DND-41 (cell line): ENCODE data around the gene DCTN3.

Source experiments
- ATAC-seq: fragments of 200-7000 bp; cut with Tn5 transposase; 3 replicates; pipeline ENCODE4 v1.9.1; 2021; ENCODE audit warnings: low read depth; ENCODE audit not compliant: insufficient read depth
- DNase-seq: peaks from one replicate; pipeline ENCODE4 v3.0.0-alpha.2; 2020
- H2AFZ ChIP-seq: 2 replicates; pipeline ENCODE4 v1.6.0; 2012; ENCODE audit warnings: low read depth, low read length
- H3K27ac ChIP-seq: 2 replicates; pipeline ENCODE4 v1.5.1; 2012; ENCODE audit warnings: low read length, inconsistent platforms
- H3K27me3 ChIP-seq: fragments of 200-600 bp; sonication (generic); 2 replicates; pipeline ENCODE4 v1.6.0; 2012; ENCODE audit warnings: low read length, mild to moderate bottlenecking, inconsistent platforms; ENCODE audit not compliant: insufficient read depth, poor library complexity
- H3K36me3 ChIP-seq: 2 replicates; pipeline ENCODE4 v1.5.1; 2012; ENCODE audit warnings: low read length, inconsistent platforms; ENCODE audit not compliant: insufficient read depth
- H3K4me1 ChIP-seq: 2 replicates; pipeline ENCODE4 v1.5.1; 2012; ENCODE audit warnings: mild to moderate bottlenecking, low read length; ENCODE audit not compliant: insufficient read depth
- H3K4me2 ChIP-seq: 2 replicates; pipeline ENCODE4 v1.6.0; 2012; ENCODE audit warnings: mild to moderate bottlenecking, moderate library complexity, low read length, inconsistent platforms; ENCODE audit not compliant: insufficient read depth
- H3K4me3 ChIP-seq, 2 experiments: fragments of 200-600 bp in 1 of 2; shearing (Covaris generic) in 1 of 2; 2 replicates each; pipeline ENCODE4 v1.5.1; 2012 to 2016; ENCODE audit warnings: inconsistent platforms in 2 of 2, low read length in 2 of 2, mild to moderate bottlenecking in 2 of 2, low read depth in 1 of 2, moderate library complexity in 1 of 2
- H3K79me2 ChIP-seq: 2 replicates; pipeline ENCODE4 v1.6.0; 2012; ENCODE audit warnings: low read length, inconsistent platforms; ENCODE audit not compliant: insufficient read depth
- H3K9ac ChIP-seq: 2 replicates; pipeline ENCODE4 v1.6.0; 2012; ENCODE audit warnings: low read depth, mild to moderate bottlenecking, inconsistent platforms, low read length, moderate library complexity
- H3K9me3 ChIP-seq: 2 replicates; pipeline ENCODE4 v1.5.1; 2012; ENCODE audit warnings: low read length, moderate library complexity, mild to moderate bottlenecking, inconsistent platforms; ENCODE audit not compliant: insufficient read depth, severe bottlenecking
- H4K20me1 ChIP-seq: 2 replicates; pipeline ENCODE4 v1.6.0; 2012; ENCODE audit warnings: low read length; ENCODE audit not compliant: insufficient read depth
- EZH2 ChIP-seq: IDR thresholded peaks from 3 replicates; pipeline ENCODE4 v1.6.1; 2012; ENCODE audit warnings: borderline replicate concordance, low read depth, mild to moderate bottlenecking, moderate library complexity, low read length, inconsistent platforms; ENCODE audit not compliant: severe bottlenecking
- TF ChIP-seq, protein P1 (sequence below): IDR thresholded peaks from 2 replicates; pipeline ENCODE4 v1.5.1; 2012; ENCODE audit warnings: borderline replicate concordance, low read length, moderate library complexity, mild to moderate bottlenecking; ENCODE audit not compliant: poor library complexity, severe bottlenecking; ENCODE audit errors: extremely low read depth

The DCTN3 gene

DNA sequence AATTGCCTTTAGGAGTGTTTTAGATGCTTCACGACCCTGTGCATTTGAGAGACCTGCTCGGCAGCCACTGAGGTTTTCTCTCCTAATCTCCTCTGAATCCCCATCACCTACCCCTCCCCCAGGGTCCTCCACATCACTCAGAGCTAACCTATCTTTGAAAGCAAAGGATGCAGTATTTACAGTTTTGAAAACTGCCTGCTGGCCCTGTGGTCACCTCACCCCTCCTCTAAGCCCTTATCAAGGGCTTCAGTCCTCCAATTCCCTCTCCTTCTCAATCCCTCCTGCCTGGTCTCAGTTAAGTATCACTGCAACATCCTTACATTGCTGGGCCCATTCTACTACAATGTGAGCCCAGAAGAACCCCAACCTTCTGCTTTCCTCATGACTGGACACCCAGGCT lies 13.0 kb downstream of the DCTN3 start:
- H3K4me3 ChIP-seq, result no peak overlapping the region
- TF ChIP-seq EZH2, result no peak
- TF ChIP-seq, protein P1, sequence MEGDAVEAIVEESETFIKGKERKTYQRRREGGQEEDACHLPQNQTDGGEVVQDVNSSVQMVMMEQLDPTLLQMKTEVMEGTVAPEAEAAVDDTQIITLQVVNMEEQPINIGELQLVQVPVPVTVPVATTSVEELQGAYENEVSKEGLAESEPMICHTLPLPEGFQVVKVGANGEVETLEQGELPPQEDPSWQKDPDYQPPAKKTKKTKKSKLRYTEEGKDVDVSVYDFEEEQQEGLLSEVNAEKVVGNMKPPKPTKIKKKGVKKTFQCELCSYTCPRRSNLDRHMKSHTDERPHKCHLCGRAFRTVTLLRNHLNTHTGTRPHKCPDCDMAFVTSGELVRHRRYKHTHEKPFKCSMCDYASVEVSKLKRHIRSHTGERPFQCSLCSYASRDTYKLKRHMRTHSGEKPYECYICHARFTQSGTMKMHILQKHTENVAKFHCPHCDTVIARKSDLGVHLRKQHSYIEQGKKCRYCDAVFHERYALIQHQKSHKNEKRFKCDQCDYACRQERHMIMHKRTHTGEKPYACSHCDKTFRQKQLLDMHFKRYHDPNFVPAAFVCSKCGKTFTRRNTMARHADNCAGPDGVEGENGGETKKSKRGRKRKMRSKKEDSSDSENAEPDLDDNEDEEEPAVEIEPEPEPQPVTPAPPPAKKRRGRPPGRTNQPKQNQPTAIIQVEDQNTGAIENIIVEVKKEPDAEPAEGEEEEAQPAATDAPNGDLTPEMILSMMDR, result no peak
- H3K4me2 ChIP-seq, result no peak overlapping the region
- no peaks in the 10 kb centered on the region for H3K9me3 ChIP-seq
- H3K4me1 ChIP-seq, result peaks cover 17% of the 10 kb centered on the region
- ATAC-seq, result no peak
- no peak overlapping the region for H2AFZ ChIP-seq
- peaks cover 3% of the 10 kb centered on the region; the same call in 1 of the 2 replicates for H3K36me3 ChIP-seq
- H3K27ac ChIP-seq, result no peak overlapping the region
- DNase-seq, result no peak
- no peaks in the 10 kb centered on the region; the same call in 1 of the 2 replicates for H4K20me1 ChIP-seq
- no peak overlapping the region for H3K9ac ChIP-seq
- peaks cover 11% of the 10 kb centered on the region for H3K79me2 ChIP-seq
- H3K27me3 ChIP-seq, result no peaks in the 10 kb centered on the region

GRCh38 chr9:34606905-34607304 lies 13.4 kb downstream of the DCTN3 start:
- Histone ChIP-seq H3K36me3 (peaks cover 3% of the 10 kb centered on the region; the same call in 1 of the 2 replicates), H3K9me3 (no peaks in the 10 kb centered on the region), H3K4me3 (no peak overlapping the region), H3K4me1 (peaks cover 14% of the 10 kb centered on the region), H3K79me2 (peaks cover 11% of the 10 kb centered on the region), H4K20me1 (no peaks in the 10 kb centered on the region; the same call in 1 of the 2 replicates), H2AFZ (no peak overlapping the region), H3K27me3 (no peaks in the 10 kb centered on the region), H3K27ac (no peak overlapping the region), H3K9ac (no peak overlapping the region), H3K4me2 (no peak overlapping the region)
- ATAC-seq (no peak), DNase-seq (no peak)
- no peak for TF ChIP-seq EZH2
- TF ChIP-seq, protein P1, result no peak

- Histone ChIP-seq H3K4me2 (no peak overlapping the region), H2AFZ (no peak overlapping the region), H3K27ac (no peak overlapping the region), H3K9ac (no peak overlapping the region), H4K20me1 (no peaks in the 10 kb centered on the region; the same call in 1 of the 2 replicates), H3K9me3 (no peaks in the 10 kb centered on the region), H3K27me3 (no peaks in the 10 kb centered on the region), H3K79me2 (peaks cover 5% of the 10 kb centered on the region), H3K36me3 (peaks cover 3% of the 10 kb centered on the region; the same call in 1 of the 2 replicates), H3K4me3 (no peak overlapping the region), H3K4me1 (peaks cover 11% of the 10 kb centered on the region)
- DNase-seq (no peak), ATAC-seq (no peak)
- no peak for TF ChIP-seq EZH2
- TF ChIP-seq, protein P1, result no peak
These were observed 14.1 kb downstream of the DCTN3 start for GRCh38 chr9:34606190-34606589.
